Esophagus muscularis mucosa (tissue), 4 donors: ENCODE data around the gene NOD1.

Experiments used
- CTCF ChIP-seq, 3 experiments: fragments of 200-600 bp in 2 of 3; fragments of 450-650 bp in 1 of 3; sonication (generic) in 2 of 3; IDR thresholded peaks; one replicate each; pipeline ENCODE4 v1.5.1; 2017 to 2019; ENCODE audit warnings: antibody characterized with exemption in 3 of 3, mild to moderate bottlenecking in 2 of 3, moderate library complexity in 1 of 3
- EP300 ChIP-seq: sonication (generic); formaldehyde crosslinking; IDR thresholded peaks from one replicate; pipeline ENCODE4 v1.6.1; 2017; ENCODE audit warnings: antibody characterized with exemption
- POLR2A ChIP-seq: fragments of 450-650 bp; IDR thresholded peaks from one replicate; pipeline ENCODE4 v1.6.1; 2017; ENCODE audit warnings: antibody characterized with exemption, moderate library complexity, mild to moderate bottlenecking, low read depth

GRCh38 chr7:30405179-30405578 lies 73.4 kb downstream of the NOD1 start:
- TF ChIP-seq CTCF (IDR thresholded peaks at IDR 0.05) = no peak
- TF ChIP-seq EP300 = no peak
- no peak for TF ChIP-seq POLR2A
